ENCODE data around the gene MFNG. TPM values are rescaled to one million over a fixed set of nuclear protein-coding genes. Genes with fewer than 3 reads are reported as not detected.
A peak's percentile ranks its signal among the peaks of the same experiment; 100 is the strongest.

MFNG gene
- total RNA-seq, 6 donors from 2014 or later, result 14.0 to 74.0 (median 45.9) TPM

GRCh38 chr22:37485395-37486223 is 575 bp downstream of the MFNG start:
- H3K27ac ChIP-seq, result peak overlapping the region; percentile 88 to 96 (median 92)
- TF ChIP-seq CTCF (IDR thresholded peaks at IDR 0.05) (no peak), EP300 (IDR thresholded peaks at IDR 0.05) (no peak), POLR2A (IDR thresholded peaks at IDR 0.05) (no peak), POLR2AphosphoS5 (IDR thresholded peaks at IDR 0.05) (no peak)
- DNase-seq, result peak; percentile 26 to 68
- H3K9me3 ChIP-seq, result no peaks in the 10 kb centered on the region
- H3K4me3 ChIP-seq, result peak overlapping the region; percentile 49 to 67 (median 58)
- peak in 1 of 2 donors; percentile 1 for ATAC-seq (ENCODE audit: low FRiP score in 2 of 2)
- 36 to 77% methylated on average over 5 to 24 of the region's 26 CpGs for WGBS, 2 donors
- H3K36me3 ChIP-seq, result peaks cover 0 to 4% (median 0%) of the 10 kb centered on the region in 4 donors
- H3K27me3 ChIP-seq, result no peaks in the 10 kb centered on the region
- H3K4me1 ChIP-seq, result peaks cover 30 to 43% (median 38%) of the 10 kb centered on the region in 4 donors

GRCh38 chr22:37484480-37485394 is 1.4 kb downstream of the MFNG start:
- H3K4me3 ChIP-seq, result peak overlapping the region; percentile 49 to 67 (median 58)
- ATAC-seq (ENCODE audit: low FRiP score in 2 of 2) (peak; percentile 69), DNase-seq (peak; percentile 87 to 92)
- H3K36me3 ChIP-seq, result peaks cover 0 to 4% (median 1%) of the 10 kb centered on the region in 4 donors
- H3K9me3 ChIP-seq, result no peaks in the 10 kb centered on the region
- peaks cover 30 to 43% (median 38%) of the 10 kb centered on the region in 4 donors for H3K4me1 ChIP-seq
- peak overlapping the region; percentile 88 to 96 (median 92) for H3K27ac ChIP-seq
- 39 to 53% methylated on average over 32 to 38 of the region's 39 CpGs for WGBS, 2 donors
- no peaks in the 10 kb centered on the region for H3K27me3 ChIP-seq
- TF ChIP-seq POLR2A (IDR thresholded peaks at IDR 0.05), result peak in 3 of 4 donors; percentile 19 to 74 (median 31)
- no peak for TF ChIP-seq CTCF (IDR thresholded peaks at IDR 0.05)
- peak in 2 of 4 donors; percentile 73 to 93 for TF ChIP-seq EP300 (IDR thresholded peaks at IDR 0.05)
- TF ChIP-seq POLR2AphosphoS5 (IDR thresholded peaks at IDR 0.05), result peak; percentile 85 to 90

GRCh38 chr22:37483050-37483449 is 3.1 kb downstream of the MFNG start:
- Histone ChIP-seq H3K4me3 (no peak overlapping the region), H3K4me1 (peaks cover 30 to 43% (median 38%) of the 10 kb centered on the region in 4 donors), H3K36me3 (peaks cover 0 to 21% (median 10%) of the 10 kb centered on the region in 4 donors), H3K27me3 (no peaks in the 10 kb centered on the region), H3K27ac (peak overlapping the region; percentile 88 to 96 (median 92)), H3K9me3 (no peaks in the 10 kb centered on the region)
- no peak for TF ChIP-seq POLR2AphosphoS5 (IDR thresholded peaks at IDR 0.05)
- TF ChIP-seq EP300 (IDR thresholded peaks at IDR 0.05), result no peak
- TF ChIP-seq CTCF (IDR thresholded peaks at IDR 0.05), result no peak
- no peak for TF ChIP-seq POLR2A (IDR thresholded peaks at IDR 0.05)
- DNase-seq (no peak), ATAC-seq (ENCODE audit: low FRiP score in 2 of 2) (no peak)
- 69 to 74% methylated on average over 13 of the region's 13 CpGs for WGBS, 2 donors

GRCh38 chr22:37482244-37482643 is 3.9 kb downstream of the MFNG start:
- Histone ChIP-seq H3K4me3 (no peak overlapping the region), H3K36me3 (peaks cover 0 to 29% (median 16%) of the 10 kb centered on the region in 4 donors), H3K9me3 (no peaks in the 10 kb centered on the region), H3K27me3 (no peaks in the 10 kb centered on the region), H3K4me1 (peaks cover 30 to 43% (median 38%) of the 10 kb centered on the region in 4 donors), H3K27ac (no peak overlapping the region)
- TF ChIP-seq POLR2AphosphoS5 (IDR thresholded peaks at IDR 0.05), result no peak
- DNase-seq (no peak), ATAC-seq (ENCODE audit: low FRiP score in 2 of 2) (no peak)
- 83 to 86% methylated on average over 9 of the region's 9 CpGs for WGBS, 2 donors

All from upper lobe of left lung (tissue), 6 donors.